ENCODE measurements around the gene AKAP6. TPM values are rescaled to one million over a fixed set of nuclear protein-coding genes. Genes with fewer than 3 reads are reported as not detected.

AKAP6 gene
- total and polyA plus RNA-seq, 2 experiments from 2014 or later: 0.38 to 0.42 TPM

GRCh38 chr14:32313844-32314376 lies 15.2 kb upstream of the AKAP6 start (continued):
- no peak for TF ChIP-seq ZNF462 (CRISPR knock-in tag; IDR thresholded peaks at IDR 0.05)
- TF ChIP-seq ZNF114 (CRISPR knock-in tag; IDR thresholded peaks at IDR 0.05): no peak
- no peak for TF ChIP-seq REST (IDR thresholded peaks at IDR 0.05; ENCODE audit: unreplicated experiment)

- Histone ChIP-seq H3K4me2 (no peak overlapping the region), H3K27me3 (ENCODE audit: insufficient read depth) (no peaks in the 10 kb centered on the region), H3K4me3 (no peak overlapping the region), H3K79me2 (replicated peaks; ENCODE audit: insufficient read depth) (no peaks in the 10 kb centered on the region), H3K4me1 (ENCODE audit: insufficient read depth) (no peaks in the 10 kb centered on the region), H3F3A (replicated peaks; ENCODE audit: low read depth) (no peaks in the 10 kb centered on the region), H2AFZ (peak overlapping the region; percentile 56; the same call in 1 of the 2 replicates), H3K27ac (ENCODE audit: low read depth) (no peak overlapping the region), H3K36me3 (ENCODE audit: insufficient read depth) (no peaks in the 10 kb centered on the region), H3K9me2 (ENCODE audit: insufficient read depth) (0 out of 2 replicates have a peak, but pooled peaks cover 3% of the 10 kb centered on the region), H4K20me1 (replicated peaks; ENCODE audit: insufficient read depth) (no peaks in the 10 kb centered on the region)
- Mint-ChIP-seq H3K27me3 (ENCODE audit: insufficient read depth, low read depth, poor library complexity) (peaks cover 3% of the 10 kb centered on the region), H3K27ac (no peak overlapping the region; the same call in 1 of the 2 replicates), H3K4me3 (no peak overlapping the region), H3K36me3 (ENCODE audit: low read depth) (no peaks in the 10 kb centered on the region), H3K9me3 (no peaks in the 10 kb centered on the region), H3K4me1 (no peaks in the 10 kb centered on the region)
- DNase-seq (ENCODE audit: low spot score) (peak; percentile 12), ATAC-seq (no peak)
- TF ChIP-seq EZH2 (IDR thresholded peaks at IDR 0.05; ENCODE audit: low read depth, unreplicated experiment) (no peak), CTCF (conservative IDR thresholded peaks at IDR 0.05; ENCODE audit: low read depth in 2 of 2) (no peak), NANOG (IDR thresholded peaks at IDR 0.05; ENCODE audit: borderline replicate concordance) (no peak), JUNB (IDR thresholded peaks at IDR 0.05; ENCODE audit: unreplicated experiment) (no peak), ZNF114 (CRISPR knock-in tag; IDR thresholded peaks at IDR 0.05) (no peak), EZH2phosphoT487 (IDR thresholded peaks at IDR 0.05; ENCODE audit: unreplicated experiment) (no peak), ETS1 (IDR thresholded peaks at IDR 0.05) (no peak)
Measured at GRCh38 chr14:32318087-32318795, 10.9 kb upstream of the AKAP6 start.

All from GM23338 (cell line).